PC-9 (cell line): ENCODE data around the gene SP3.

Experiments
- CTCF ChIP-seq: fragments of 200-600 bp; sonication (generic); conservative IDR thresholded peaks from 2 replicates; pipeline ENCODE4 v1.6.1; 2017; ENCODE audit warnings: mixed run types, antibody characterized with exemption, mild to moderate bottlenecking, moderate library complexity
- EZH2 ChIP-seq: fragments of 200-600 bp; sonication (generic); IDR thresholded peaks from 2 replicates; pipeline ENCODE4 v1.8.0; 2017; ENCODE audit warnings: antibody characterized with exemption, low read depth

- TF ChIP-seq CTCF (no peak), EZH2 (no peak)
Measured at GRCh38 chr2:173892341-173892740, 72.8 kb downstream of the SP3 start.
